A673 (cell line): ENCODE results near the gene MMP14. TPM values are rescaled to one million over a fixed set of nuclear protein-coding genes. Genes with fewer than 3 reads are reported as not detected.
A peak's percentile ranks its signal among the peaks of the same experiment; 100 is the strongest.
"Not testable (repeated sequence)": the region's sequence is repeated elsewhere in the genome, so short reads cannot be mapped to it uniquely, and the experiment has no call there.

Experiments used
- BruUV-seq: library from RNA; stranded (reverse); fragments of 400-500 nt; replicated peaks from 2 replicates; lab custom pipeline; 2021; lab: Mats Ljungman, UMichigan
- CTCF ChIA-PET: fragments of 300-600 bp; sonication (Branson Sonifier 250); formaldehyde crosslinking; loops from one replicate; lab custom pipeline; 2022; ENCODE audit warnings: antibody characterized with exemption; lab: Charles Lee
- POLR2A ChIA-PET: fragments of 300-600 bp; sonication (Branson Sonifier 250); formaldehyde crosslinking; loops from one replicate; lab custom pipeline; 2022; ENCODE audit warnings: antibody characterized with exemption; ENCODE audit not compliant: low non-redundant PET; lab: Charles Lee
- DNase-seq: peaks from one replicate; pipeline ENCODE4 v3.0.0-alpha.2; 2015; ENCODE audit warnings: low spot score
- H3K27ac ChIP-seq: fragments of 200-600 bp; sonication (generic); 2 replicates; pipeline ENCODE4 v1.5.1; 2016; ENCODE audit warnings: mixed run types, low read depth, mild to moderate bottlenecking, mixed read lengths, antibody characterized with exemption, low read length; ENCODE audit not compliant: poor library complexity, severe bottlenecking
- H3K27me3 ChIP-seq: fragments of 200-600 bp; sonication (generic); replicated peaks from 2 replicates; pipeline ENCODE4 v1.6.1; 2017; ENCODE audit warnings: mixed run types, low read depth, mild to moderate bottlenecking, mixed read lengths, antibody characterized with exemption, low read length; ENCODE audit not compliant: insufficient read depth, poor library complexity
- H3K36me3 ChIP-seq: fragments of 200-600 bp; sonication (generic); 2 replicates; pipeline ENCODE4 v1.6.1; 2016; ENCODE audit warnings: mixed run types, mild to moderate bottlenecking, mixed read lengths, antibody characterized with exemption, low read length; ENCODE audit not compliant: insufficient read depth, poor library complexity, severe bottlenecking
- H3K4me1 ChIP-seq: fragments of 200-600 bp; sonication (generic); 2 replicates; pipeline ENCODE4 v1.6.1; 2017; ENCODE audit warnings: mixed run types, mild to moderate bottlenecking, mixed read lengths, antibody characterized with exemption, low read length; ENCODE audit not compliant: insufficient read depth, poor library complexity, severe bottlenecking
- H3K4me3 ChIP-seq: fragments of 200-600 bp; sonication (generic); 2 replicates; pipeline ENCODE4 v1.5.1; 2016; ENCODE audit warnings: low read depth, mixed run types, mild to moderate bottlenecking, mixed read lengths, low read length; ENCODE audit not compliant: poor library complexity, severe bottlenecking
- H3K9me3 ChIP-seq: fragments of 200-600 bp; sonication (generic); 2 replicates; pipeline ENCODE4 v1.6.1; 2016; ENCODE audit warnings: mixed run types, low read depth, mild to moderate bottlenecking, mixed read lengths, antibody characterized with exemption, low read length; ENCODE audit not compliant: poor library complexity, severe bottlenecking
- CTCF ChIP-seq: fragments of 300-800, 200-600 bp; sonication (generic); conservative IDR thresholded peaks from 2 replicates; pipeline ENCODE4 v1.5.1; 2017; ENCODE audit warnings: low read depth, mild to moderate bottlenecking, antibody characterized with exemption, low read length, moderate library complexity, mixed read lengths
- EZH2 ChIP-seq: fragments of 200-600 bp; sonication (generic); IDR thresholded peaks from 2 replicates; pipeline ENCODE4 v1.6.1; 2017; ENCODE audit warnings: borderline replicate concordance, low read depth, mild to moderate bottlenecking, mixed read lengths, antibody characterized with exemption, low read length; ENCODE audit not compliant: poor library complexity, severe bottlenecking
- intact Hi-C: fragments of 100-400 bp; cut with micrococcal nuclease; formaldehyde crosslinking; loops from one replicate; pipeline ENCODE4 v1.10.0; 2022; ENCODE audit not compliant: unreplicated experiment
- total RNA-seq: library from RNA; stranded (reverse); gene quantifications from 2 replicates; pipeline ENCODE4 v1.2.3, GENCODE V29; 2021

The MMP14 gene
- total RNA-seq, 1 experiment from 2014 or later = 91.3 TPM

- CTCF ChIA-PET = interaction anchor here (0.7 to 4.3 kb wide), 6 partner anchors 15 to 469 kb away, joined by 3 to 38 read pairs (median 4); partner anchors contain the start of gene MRPL52
- H3K27ac ChIP-seq = peak overlapping the region; percentile 72
These were observed 16.8 kb downstream of the MMP14 start for GRCh38 chr14:22852940-22853767.

GRCh38 chr14:22854296-22854695, 17.9 kb downstream of the MMP14 start:
- H3K4me1 ChIP-seq, H3K27ac ChIP-seq, H3K9me3 ChIP-seq, POLR2A ChIA-PET, H3K36me3 ChIP-seq, BruUV-seq, DNase-seq, H3K4me3 ChIP-seq, H3K27me3 ChIP-seq: not testable (repeated sequence)
- CTCF ChIA-PET = interaction anchor here (0.8 to 4.3 kb wide), 5 partner anchors 25 to 298 kb away, joined by 3 to 38 read pairs (median 4); partner anchors contain the start of gene MRPL52
- intact Hi-C loops = loop anchor here (10.0 kb wide), 2 partner anchors 379 to 549 kb away; no protein-coding TSS in a partner anchor

More at GRCh38 chr14:22852940-22853767, 16.8 kb downstream of the MMP14 start:
- intact Hi-C loops = loop anchor here (1.0 to 10.0 kb wide), 8 partner anchors 30 to 548 kb away; no protein-coding TSS in a partner anchor
- Histone ChIP-seq H3K27me3 (no peaks in the 10 kb centered on the region), H3K4me3 (peak overlapping the region; percentile 43), H3K36me3 (no peaks in the 10 kb centered on the region), H3K4me1 (peaks cover 18% of the 10 kb centered on the region), H3K9me3 (no peaks in the 10 kb centered on the region)
- BruUV-seq = no TSS peak
- DNase-seq = peak; percentile 93
- POLR2A ChIA-PET = no interaction called here
- TF ChIP-seq EZH2 (no peak), CTCF (peak; percentile 92)

DNA sequence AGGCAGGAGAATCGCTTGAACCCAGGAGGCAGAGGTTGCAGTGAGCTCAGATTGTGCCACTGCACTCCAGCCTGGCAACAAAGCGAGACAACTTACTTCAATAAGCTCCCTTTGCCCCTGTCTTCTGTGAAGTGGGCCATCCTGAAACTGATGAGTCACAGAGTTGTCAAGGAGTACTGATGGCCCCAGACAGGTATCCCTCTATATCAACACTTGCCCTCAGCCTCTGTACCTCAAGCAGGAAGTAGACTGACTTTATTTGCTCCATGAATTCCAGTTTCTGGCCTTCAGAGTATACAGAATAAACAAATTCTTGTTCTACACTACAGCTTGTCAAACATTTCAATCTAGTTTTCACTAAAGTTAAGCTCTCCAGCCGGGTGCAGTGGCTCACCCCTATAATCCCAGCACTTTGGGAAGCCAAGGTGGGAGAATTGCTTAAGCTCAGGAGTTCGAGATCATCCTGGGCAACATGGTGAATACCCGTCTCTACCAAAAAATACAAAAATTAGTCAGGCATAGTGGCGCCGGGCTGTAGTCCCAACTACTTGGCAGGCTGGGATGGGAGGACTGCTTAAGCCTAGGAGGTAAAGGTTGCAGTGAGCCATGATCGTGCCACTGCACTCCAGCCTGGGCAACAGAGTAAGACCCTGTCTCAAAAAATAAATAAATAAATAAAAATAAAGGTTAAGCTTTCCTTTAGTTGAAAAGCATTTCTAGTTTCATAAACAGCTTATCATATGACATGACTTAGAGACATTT, 18.8 kb downstream of the MMP14 start:
- H3K4me3 ChIP-seq = no peak overlapping the region
- POLR2A ChIA-PET = no interaction called here

More for the DNA sequence above, 18.8 kb downstream of the MMP14 start:
- Histone ChIP-seq H3K27me3 (no peaks in the 10 kb centered on the region), H3K27ac (no peak overlapping the region), H3K9me3 (no peaks in the 10 kb centered on the region), H3K36me3 (no peaks in the 10 kb centered on the region), H3K4me1 (peaks cover 3% of the 10 kb centered on the region)
- CTCF ChIA-PET = interaction anchor here (0.6 to 4.3 kb wide), 5 partner anchors 9 to 480 kb away, joined by 3 to 38 read pairs (median 4); no protein-coding TSS in a partner anchor
- intact Hi-C loops = loop anchor here (10.0 kb wide), 2 partner anchors 380 to 550 kb away; no protein-coding TSS in a partner anchor
- TF ChIP-seq CTCF (no peak), EZH2 (no peak)
- DNase-seq = no peak
- no TSS peak for BruUV-seq
